Endothelial cell of umbilical vein (primary cell): ENCODE measurements around the gene TNIK. TPM values are rescaled to one million over a fixed set of nuclear protein-coding genes. Genes with fewer than 3 reads are reported as not detected.

Source experiments
- BruUV-seq: library from RNA; stranded (reverse); fragments of 400-500 nt; replicated peaks from 2 replicates; lab custom pipeline; 2021; lab: Mats Ljungman, UMichigan
- CTCF ChIA-PET: fragments of 300-600, 350-600 bp; sonication (Branson Sonifier 250); formaldehyde crosslinking; loops from one replicate; lab custom pipeline; 2021; ENCODE audit warnings: antibody characterized with exemption, inconsistent platforms; lab: Charles Lee
- POLR2A ChIA-PET: fragments of 300-600, 350-600 bp; sonication (Branson Sonifier 250); formaldehyde crosslinking; loops from one replicate; lab custom pipeline; 2021; ENCODE audit warnings: antibody characterized with exemption, inconsistent platforms; lab: Charles Lee
- DNase-seq: peaks from one replicate; pipeline ENCODE4 v3.0.0-alpha.2; 2011; ENCODE audit warnings: low read depth, low spot score
- FAIRE-seq: peaks from 2 replicates; lab custom pipeline; 2011; peaks lifted over from hg19 to GRCh38; lab: Jason Lieb, UNC
- H2AFZ ChIP-seq: 2 replicates; pipeline ENCODE4 v1.6.0; 2012; ENCODE audit warnings: low read depth, low read length, control low read depth, inconsistent platforms
- H3K27ac ChIP-seq: 2 replicates; pipeline ENCODE4 v1.5.1; 2011; ENCODE audit warnings: low read depth, mild to moderate bottlenecking, control low read depth, low read length, moderate library complexity; ENCODE audit not compliant: insufficient read depth
- H3K27me3 ChIP-seq, 2 experiments: 2 replicates each; pipeline versions ENCODE4 v1.6.0 to v1.6.1; 2011; ENCODE audit warnings: low read length in 2 of 2, mixed read lengths in 1 of 2; ENCODE audit not compliant: control insufficient read depth in 2 of 2, insufficient read depth in 2 of 2
- H3K36me3 ChIP-seq, 2 experiments: 2 replicates in 1 of 2; 3 replicates in 1 of 2; pipeline ENCODE4 v1.5.1; 2011; ENCODE audit warnings: low read length in 2 of 2, mild to moderate bottlenecking in 1 of 2, moderate library complexity in 1 of 2; ENCODE audit not compliant: control insufficient read depth in 2 of 2, insufficient read depth in 2 of 2; ENCODE audit errors: extremely low read depth in 1 of 2
- H3K4me1 ChIP-seq: 3 replicates; pipeline ENCODE4 v1.5.1; 2011; ENCODE audit warnings: mild to moderate bottlenecking, low read length; ENCODE audit not compliant: control insufficient read depth, insufficient read depth; ENCODE audit errors: extremely low read depth
- H3K4me2 ChIP-seq: 2 replicates; pipeline ENCODE4 v1.6.1; 2011; ENCODE audit warnings: low read length, control low read depth, mixed read lengths; ENCODE audit not compliant: insufficient read depth
- H3K4me3 ChIP-seq, 3 experiments: fragments of 200-600 bp in 1 of 3; sonication (generic), shearing (Covaris generic) in 1 of 3; replicated peaks in 1 of 3; 2 replicates each; pipeline ENCODE4 v1.5.1; 2011 to 2016; ENCODE audit warnings: control low read depth in 3 of 3, low read length in 3 of 3, mild to moderate bottlenecking in 2 of 3, inconsistent platforms in 1 of 3, low read depth in 1 of 3, moderate library complexity in 1 of 3; ENCODE audit not compliant: insufficient read depth in 1 of 3
- H3K79me2 ChIP-seq: 2 replicates; pipeline ENCODE4 v1.6.0; 2012; ENCODE audit warnings: low read length, inconsistent platforms; ENCODE audit not compliant: control insufficient read depth, insufficient read depth
- H3K9ac ChIP-seq: replicated peaks from 2 replicates; pipeline ENCODE3; 2011; ENCODE audit warnings: low read length, control low read depth; ENCODE audit not compliant: insufficient read depth; ENCODE audit errors: extremely low read depth
- H3K9me1 ChIP-seq: replicated peaks from 3 replicates; pipeline ENCODE4 v1.6.0; 2011; ENCODE audit warnings: mild to moderate bottlenecking, low read length; ENCODE audit not compliant: control insufficient read depth, insufficient read depth; ENCODE audit errors: extremely low read depth
- H3K9me3 ChIP-seq: replicated peaks from 2 replicates; pipeline ENCODE4 v1.5.1; 2012; ENCODE audit warnings: low read length, inconsistent platforms; ENCODE audit not compliant: control insufficient read depth, insufficient read depth
- H4K20me1 ChIP-seq: replicated peaks from 2 replicates; pipeline ENCODE3; 2011; ENCODE audit warnings: mild to moderate bottlenecking, low read length; ENCODE audit not compliant: control insufficient read depth, insufficient read depth; ENCODE audit errors: extremely low read depth
- CTCF ChIP-seq, 2 donors: IDR thresholded peaks; 1 replicate in 1 of 2; 2 replicates in 1 of 2; pipeline ENCODE4 v1.5.1; 2011; ENCODE audit warnings: low read length in 2 of 2, mild to moderate bottlenecking in 2 of 2, moderate library complexity in 2 of 2, control low read depth in 1 of 2, inconsistent platforms in 1 of 2, low read depth in 1 of 2; ENCODE audit not compliant: insufficient read depth in 1 of 2; ENCODE audit errors: extremely low read depth in 1 of 2
- EZH2 ChIP-seq: IDR thresholded peaks from 2 replicates; pipeline ENCODE4 v1.6.1; 2012; ENCODE audit warnings: borderline replicate concordance, low read depth, mild to moderate bottlenecking, moderate library complexity, low read length, inconsistent platforms; ENCODE audit not compliant: severe bottlenecking
- FOS ChIP-seq: IDR thresholded peaks from 2 replicates; pipeline ENCODE4 v1.6.1; 2011; ENCODE audit warnings: mild to moderate bottlenecking, low read length, moderate library complexity, borderline replicate concordance; ENCODE audit not compliant: insufficient read depth
- GATA2 ChIP-seq: IDR thresholded peaks from 2 replicates; pipeline ENCODE4 v1.7.0; 2011; ENCODE audit warnings: low read depth, mild to moderate bottlenecking, moderate library complexity, mixed read lengths, low read length; ENCODE audit not compliant: insufficient read length, insufficient read depth
- JUN ChIP-seq: IDR thresholded peaks from 2 replicates; pipeline ENCODE4 v1.6.1; 2011; ENCODE audit warnings: borderline replicate concordance, low read depth; ENCODE audit not compliant: insufficient read length, insufficient read depth
- MAX ChIP-seq: IDR thresholded peaks from 2 replicates; pipeline ENCODE4 v1.6.1; 2011; ENCODE audit not compliant: insufficient read depth, insufficient read length
- MYC ChIP-seq: IDR thresholded peaks from one replicate; pipeline ENCODE4 v1.6.1; 2011; ENCODE audit warnings: mild to moderate bottlenecking, low read depth, low read length
- POLR2A ChIP-seq: IDR thresholded peaks from 2 replicates; pipeline ENCODE4 v1.6.1; 2012; ENCODE audit warnings: low read depth, mild to moderate bottlenecking, control low read depth, low read length
- POLR2AphosphoS5 ChIP-seq: IDR thresholded peaks from 2 replicates; pipeline ENCODE4 v1.6.1; 2012; ENCODE audit warnings: low read depth, mild to moderate bottlenecking, control low read depth, low read length, moderate library complexity; ENCODE audit not compliant: insufficient read depth
- dilution Hi-C: fragments of 300-500 bp; cut with MboI; formaldehyde crosslinking; loops from one replicate; pipeline ENCODE4 v1.15.0; 2019; ENCODE audit warnings: low sequenced_read_pairs; ENCODE audit not compliant: extremely low pct_ligation_motif_present
- intact Hi-C: fragments of 100-400 bp; cut with micrococcal nuclease; formaldehyde crosslinking; loops from one replicate; pipeline ENCODE4 v1.10.0; 2022
- polyA plus RNA-seq, 4 experiments: library from polyadenylated mRNA; depleted of rRNA in 3 of 4; stranded (reverse) in 3 of 4; unstranded in 1 of 4; fragments of >200 nt; gene quantifications; 2 replicates each; pipeline versions ENCODE4 v1.2.1 to v1.2.3, GENCODE V29; 2011 to 2012; ENCODE audit warnings: missing spikeins in 1 of 4
- total RNA-seq: library from RNA; stranded (reverse); gene quantifications from 2 replicates; pipeline ENCODE4 v1.2.3, GENCODE V29; 2021

Gene TNIK
- total and polyA plus RNA-seq, 2 donors (not counting 3 experiments of a cell fraction or from before 2014, with no cell fraction given): 10.9 to 39.7 TPM

GRCh38 chr3:171155122-171155700 is 305.0 kb downstream of the TNIK start:
- dilution Hi-C loops (no loop called here), intact Hi-C loops (no loop called here)
- no peak for FAIRE-seq
- TF ChIP-seq POLR2A (no peak), JUN (no peak), MAX (no peak), CTCF (IDR thresholded peaks at IDR 0.05; ENCODE audit: extremely low read depth in 1 of 2, insufficient read depth in 1 of 2, low read depth in 1 of 2, low read length in 2 of 2) (no peak)
- Histone ChIP-seq H2AFZ (no peak overlapping the region), H3K9ac (no peak overlapping the region), H3K9me3 (no peaks in the 10 kb centered on the region), H3K27me3 (no peaks in the 10 kb centered on the region), H3K4me1 (no peaks in the 10 kb centered on the region), H4K20me1 (no peaks in the 10 kb centered on the region), H3K4me2 (no peak overlapping the region), H3K4me3 (no peak overlapping the region), H3K9me1 (no peaks in the 10 kb centered on the region), H3K27ac (no peak overlapping the region), H3K79me2 (no peaks in the 10 kb centered on the region), H3K36me3 (peaks cover 8 to 19% of the 10 kb centered on the region in 2 experiments)
- DNase-seq: no peak
- POLR2A ChIA-PET: no interaction called here
- CTCF ChIA-PET: interaction anchor here (0.6 to 1.4 kb wide), 2 partner anchors 65 to 193 kb away, joined by 3 to 4 read pairs; no protein-coding TSS in a partner anchor
- no TSS peak for BruUV-seq

GRCh38 chr3:171150945-171151344 is 309.3 kb downstream of the TNIK start:
- Histone ChIP-seq H3K9me3 (no peaks in the 10 kb centered on the region), H3K4me3 (no peak overlapping the region), H3K79me2 (no peaks in the 10 kb centered on the region), H3K4me2 (no peak overlapping the region), H3K4me1 (no peaks in the 10 kb centered on the region), H3K27ac (no peak overlapping the region), H2AFZ (no peak overlapping the region), H3K9ac (no peak overlapping the region), H4K20me1 (no peaks in the 10 kb centered on the region), H3K9me1 (no peaks in the 10 kb centered on the region), H3K27me3 (no peaks in the 10 kb centered on the region), H3K36me3 (peaks cover 0 to 3% of the 10 kb centered on the region in 2 experiments)
- no peak for FAIRE-seq
- TF ChIP-seq POLR2AphosphoS5: no peak
- TF ChIP-seq FOS: no peak
- no peak for TF ChIP-seq JUN
- TF ChIP-seq GATA2: no peak
- no peak for TF ChIP-seq POLR2A
- no peak for TF ChIP-seq MAX
- TF ChIP-seq EZH2: no peak
- no peak for TF ChIP-seq MYC
- TF ChIP-seq CTCF (IDR thresholded peaks at IDR 0.05; ENCODE audit: extremely low read depth in 1 of 2, insufficient read depth in 1 of 2, low read depth in 1 of 2, low read length in 2 of 2): no peak
- DNase-seq: peak; percentile 44
- ChIA-PET POLR2A (no interaction called here), CTCF (interaction anchor here (0.8 to 2.0 kb wide), 4 partner anchors 12 to 415 kb away, joined by 3 to 9 read pairs (median 5); no protein-coding TSS in a partner anchor)
- dilution Hi-C loops: no loop called here
- BruUV-seq: no TSS peak
- intact Hi-C loops: no loop called here
